HS-5 (cell line): Measurements from ENCODE around the gene GTF2H1.
"Not testable (repeated sequence)": the region's sequence is repeated elsewhere in the genome, so short reads cannot be mapped to it uniquely, and the experiment has no call there.

ENCODE experiments used
- DNase-seq: peaks from one replicate; pipeline ENCODE4 v3.0.0-alpha.2; 2012; ENCODE audit warnings: low read depth

Gene GTF2H1

DNA sequence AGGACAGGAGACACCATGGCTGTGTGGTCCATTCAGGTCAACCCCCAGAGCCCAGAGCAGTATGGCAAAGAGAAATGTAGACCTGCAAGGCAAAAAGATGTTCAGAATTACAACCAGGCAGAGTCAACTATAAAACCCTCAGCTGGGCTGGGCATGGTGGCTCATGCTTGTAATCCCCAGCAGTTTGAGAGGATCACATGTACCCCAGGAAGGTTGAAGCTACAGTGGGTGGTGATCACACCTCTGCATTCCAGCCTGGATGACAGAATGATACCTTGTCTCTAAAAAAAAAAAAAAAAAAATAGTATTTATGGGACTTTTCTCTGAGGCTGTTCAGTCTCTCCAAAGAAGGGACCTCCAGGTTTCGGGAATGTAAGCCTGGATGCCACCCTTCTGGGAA, 53.6 kb downstream of the GTF2H1 start:
- DNase-seq: no peak

- no peak for DNase-seq
Observed at GRCh38 chr11:18379201-18379600, 56.8 kb downstream of the GTF2H1 start.

GRCh38 chr11:18383388-18384156, 61.2 kb downstream of the GTF2H1 start:
- DNase-seq: peak; percentile 97

DNA sequence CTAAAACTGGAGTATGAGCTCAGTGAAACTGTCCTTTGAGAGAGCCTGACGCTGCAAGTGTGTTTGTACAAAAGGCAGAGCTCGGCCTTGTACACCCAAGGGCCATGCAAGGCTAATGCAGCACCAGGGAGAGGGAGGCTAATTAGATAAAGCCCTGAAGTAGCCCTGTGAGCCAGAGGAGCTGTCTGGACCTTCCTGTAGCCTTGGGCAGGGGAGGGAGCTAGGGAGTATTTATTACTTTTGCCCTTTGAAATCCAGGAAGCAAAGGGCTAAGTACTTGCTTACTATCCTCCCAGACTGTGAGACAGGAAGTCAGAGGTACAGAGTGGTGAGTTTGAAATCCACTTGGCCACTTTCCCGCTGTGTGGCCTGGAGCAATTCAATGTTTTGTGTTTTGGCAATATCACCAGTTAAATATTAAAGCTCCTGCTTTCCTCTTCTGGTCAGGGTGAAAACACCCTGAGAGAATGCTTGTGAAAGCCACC, 61.8 kb downstream of the GTF2H1 start:
- DNase-seq: peak; percentile 74

DNA sequence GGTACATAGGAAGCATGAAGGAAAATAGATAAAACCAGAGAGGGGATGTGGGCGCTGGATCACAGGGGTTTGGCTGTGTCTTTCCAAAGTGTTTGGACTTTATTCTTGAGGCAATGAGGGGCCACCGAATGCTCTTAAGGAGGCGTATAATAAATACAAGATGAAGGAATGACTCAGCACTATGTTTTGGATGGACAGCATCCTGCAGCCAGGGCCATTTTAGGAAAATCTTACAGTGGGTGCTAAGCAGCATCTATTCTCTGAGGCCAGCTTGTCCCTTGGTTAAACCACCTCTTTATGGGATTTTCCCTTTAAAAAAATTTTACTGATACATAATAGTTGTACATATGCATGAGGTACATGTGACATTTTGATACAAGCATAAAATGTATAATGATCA, 67.7 kb downstream of the GTF2H1 start:
- no peak for DNase-seq

DNA sequence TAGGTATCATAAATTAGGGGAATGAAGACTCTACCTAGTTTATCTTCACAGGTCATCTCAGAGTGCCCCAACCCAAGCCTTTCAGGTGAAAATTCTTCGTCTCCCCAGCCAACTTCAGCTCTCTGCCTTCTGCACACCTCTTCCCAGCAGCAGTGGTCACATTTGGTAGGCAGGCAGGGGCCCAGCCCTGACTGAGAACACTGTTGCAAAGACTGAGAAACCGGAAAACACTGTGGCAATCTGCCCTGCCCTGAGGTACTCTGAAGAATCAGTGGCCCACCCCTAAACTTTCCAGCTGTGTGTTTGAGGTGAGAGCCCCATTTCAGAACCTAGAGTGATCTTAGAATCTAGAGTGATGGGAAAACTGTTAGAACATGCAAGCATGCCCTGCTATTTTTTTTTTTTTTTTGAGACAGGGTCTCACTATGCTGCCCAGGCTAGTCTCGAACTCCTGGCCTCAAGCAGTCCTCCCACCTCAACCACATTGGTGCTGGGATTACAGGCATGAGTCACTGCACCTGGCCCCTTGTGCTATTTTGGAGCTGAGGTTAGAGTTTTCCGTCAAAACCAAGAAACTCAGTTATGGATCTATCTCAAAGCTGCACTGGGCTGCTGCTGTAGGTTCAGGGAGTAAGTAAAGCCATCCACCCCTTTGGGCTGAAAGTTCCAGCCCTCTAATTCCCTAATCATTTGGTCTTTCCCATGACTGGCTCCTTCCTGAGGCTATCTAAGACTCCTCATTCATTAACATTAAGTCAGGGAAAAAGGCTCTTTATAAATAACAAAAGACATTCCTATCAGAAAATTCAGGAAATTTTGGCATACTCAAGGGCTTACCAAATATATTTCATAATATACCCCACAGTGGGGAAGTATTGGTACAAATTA, 70.3 kb downstream of the GTF2H1 start:
- DNase-seq: no peak

GRCh38 chr11:18393581-18394274, 71.4 kb downstream of the GTF2H1 start:
- no peak for DNase-seq

- DNase-seq: peak; percentile 89
Observed at GRCh38 chr11:18394275-18394927, 72.0 kb downstream of the GTF2H1 start, which contains the start of gene LDHA. Gene LDHA (plus strand): TSS chr11:18394563. CDS start chr11:18396843, 2,280 bp downstream.

DNA sequence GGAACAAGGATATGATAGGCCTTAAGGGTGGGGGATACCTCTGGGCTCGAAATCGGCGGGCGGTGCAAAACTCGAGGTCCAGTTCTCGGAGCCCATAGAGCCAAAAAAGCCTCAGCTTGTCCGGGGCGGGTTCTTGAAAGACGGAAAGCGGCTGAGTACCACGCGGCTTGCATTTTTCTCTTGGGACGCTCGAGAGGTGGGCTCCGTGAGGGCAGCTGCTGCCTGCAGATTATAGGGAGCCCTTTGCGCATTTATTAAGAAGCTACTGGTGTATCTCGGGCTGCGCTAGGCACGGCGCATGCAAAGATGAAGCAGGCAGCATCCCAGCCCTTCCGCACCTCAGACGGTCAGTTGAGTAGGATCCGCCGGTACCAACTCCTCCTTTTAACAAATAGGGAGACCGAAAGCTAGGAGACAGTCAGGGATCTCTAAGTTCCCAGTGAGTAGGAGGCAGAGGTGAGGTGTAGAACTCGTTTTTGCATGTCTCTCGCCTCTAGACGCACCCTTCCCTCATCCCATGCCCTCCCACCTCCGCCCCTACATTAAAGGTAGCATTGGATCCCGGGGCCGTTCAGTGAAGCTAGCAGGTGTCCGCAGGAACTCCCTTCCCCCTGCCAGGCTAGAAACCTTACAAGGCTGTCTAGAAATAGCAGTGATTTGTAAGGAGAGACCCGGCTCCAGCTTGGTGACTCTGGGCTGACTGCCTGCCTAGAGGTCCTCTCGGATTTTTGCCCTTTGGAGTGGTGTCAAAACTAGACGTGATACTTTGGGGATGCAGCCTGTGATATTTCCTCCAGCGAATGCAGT, 72.8 kb downstream of the GTF2H1 start:
- no peak for DNase-seq

DNA sequence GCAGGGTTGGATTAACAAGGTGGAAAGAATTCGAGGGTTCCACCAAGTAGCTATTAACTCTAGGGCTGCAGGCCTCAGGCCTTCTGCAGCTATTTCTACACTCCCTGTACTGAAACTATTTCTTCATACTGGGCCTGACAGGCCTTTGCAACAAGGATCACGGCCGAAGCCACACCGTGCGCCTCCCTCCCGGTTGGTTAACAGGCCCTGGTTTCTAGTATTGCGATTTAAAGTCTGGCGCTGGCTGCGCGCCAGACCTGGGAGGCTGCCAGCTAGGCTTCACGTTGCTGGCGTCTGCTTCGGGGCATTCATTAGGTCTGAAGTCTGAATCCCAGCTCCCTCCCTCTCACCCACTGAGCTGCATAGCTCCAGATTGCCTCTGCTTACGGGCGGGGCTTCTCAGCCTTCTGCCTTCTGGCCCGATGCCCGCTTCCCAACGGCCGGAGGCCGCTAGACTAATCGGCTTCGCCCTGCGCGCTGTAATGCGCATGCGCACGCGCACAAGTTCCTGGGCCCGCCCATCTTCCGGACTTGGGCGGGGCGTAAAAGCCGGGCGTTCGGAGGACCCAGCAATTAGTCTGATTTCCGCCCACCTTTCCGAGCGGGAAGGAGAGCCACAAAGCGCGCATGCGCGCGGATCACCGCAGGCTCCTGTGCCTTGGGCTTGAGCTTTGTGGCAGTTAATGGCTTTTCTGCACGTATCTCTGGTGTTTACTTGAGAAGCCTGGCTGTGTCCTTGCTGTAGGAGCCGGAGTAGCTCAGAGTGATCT, 73.6 kb downstream of the GTF2H1 start:
- peak; percentile 98 for DNase-seq

DNA sequence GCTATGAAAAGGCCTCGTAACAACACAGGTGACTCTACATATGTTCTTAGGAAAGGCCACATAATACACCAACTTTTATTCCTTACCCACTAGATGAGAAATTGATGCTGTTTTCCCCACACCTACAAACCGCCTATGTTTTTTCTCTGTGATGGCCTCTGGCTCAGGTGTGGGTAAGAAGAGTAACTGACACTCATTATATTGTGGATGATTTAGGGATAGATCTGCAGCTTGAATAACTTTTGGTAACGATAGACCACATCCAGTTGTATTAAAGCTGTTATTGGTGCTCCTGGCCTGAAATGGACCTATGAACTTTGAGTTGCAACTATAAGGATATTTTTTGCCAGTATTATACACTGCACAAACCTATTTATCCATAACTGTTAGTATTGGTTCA, 75.6 kb downstream of the GTF2H1 start:
- DNase-seq: no peak

DNA sequence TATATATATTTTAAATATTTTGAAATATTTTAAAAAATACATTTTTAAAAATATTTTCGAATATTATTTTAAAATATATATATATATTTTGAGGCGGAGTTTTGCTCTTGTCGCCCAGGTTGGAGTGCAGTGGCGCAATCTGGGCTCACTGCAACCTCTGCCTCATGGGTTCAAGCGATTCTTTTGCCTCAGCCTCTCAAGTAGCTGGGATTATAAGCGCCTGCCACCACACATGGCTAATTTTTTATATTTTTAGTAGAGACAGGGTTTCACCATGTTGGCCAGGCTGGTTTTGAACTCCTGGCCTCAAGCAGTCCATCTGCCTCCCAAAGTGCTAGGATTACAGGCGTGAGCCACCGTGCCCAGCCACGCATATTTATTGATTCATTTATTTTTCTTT, 78.7 kb downstream of the GTF2H1 start:
- DNase-seq: not testable (repeated sequence)

GRCh38 chr11:18404062-18404461, 81.7 kb downstream of the GTF2H1 start:
- DNase-seq: no peak

DNA sequence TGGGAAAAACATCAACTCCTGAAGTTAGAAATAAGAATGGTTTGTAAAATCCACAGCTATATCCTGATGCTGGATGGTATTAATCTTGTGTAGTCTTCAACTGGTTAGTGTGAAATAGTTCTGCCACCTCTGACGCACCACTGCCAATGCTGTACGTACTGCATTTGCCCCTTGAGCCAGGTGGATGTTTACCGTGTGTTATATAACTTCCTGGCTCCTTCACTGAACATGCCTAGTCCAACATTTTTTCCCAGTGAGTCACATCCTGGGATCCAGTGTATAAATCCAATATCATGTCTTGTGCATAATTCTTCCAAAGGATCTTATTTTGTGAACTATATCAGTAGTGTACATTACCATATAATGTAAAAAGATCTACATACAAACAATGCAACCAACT, 85.0 kb downstream of the GTF2H1 start:
- DNase-seq: not testable (repeated sequence)

- DNase-seq: no peak
Observed at GRCh38 chr11:18408558-18409291, 86.4 kb downstream of the GTF2H1 start.

- DNase-seq: no peak
Observed at GRCh38 chr11:18416459-18416858, 94.1 kb downstream of the GTF2H1 start.
